ENCODE results near the gene HNRNPH2. TPM values are rescaled to one million over a fixed set of nuclear protein-coding genes. Genes with fewer than 3 reads are reported as not detected.
A peak's percentile ranks its signal among the peaks of the same experiment; 100 is the strongest.

Gene HNRNPH2
- total and polyA plus RNA-seq, 4 donors, result 31.5 to 36.9 (median 34.8) TPM

- Histone ChIP-seq H3K9ac (ENCODE audit: low read depth in 1 of 2, low read length in 2 of 2) (peak overlapping the region; percentile 84 to 92), H3K4me3 (ENCODE audit: low read depth in 1 of 3, low read length in 3 of 3) (peak overlapping the region; percentile 69 to 83 (median 73)), H3K27ac (ENCODE audit: low read depth in 1 of 2, low read length in 2 of 2) (peak overlapping the region; percentile 95 to 96), H3K4me1 (ENCODE audit: control insufficient read depth in 4 of 4, insufficient read depth in 4 of 4, low read length in 3 of 4) (peaks cover 1 to 21% (median 9%) of the 10 kb centered on the region in 4 donors), H3K9me3 (ENCODE audit: control insufficient read depth in 4 of 4, low read length in 3 of 4) (no peaks in the 10 kb centered on the region), H3K36me3 (ENCODE audit: control insufficient read depth in 4 of 4, insufficient read depth in 3 of 4, low read depth in 1 of 4, low read length in 3 of 4) (peaks cover 2 to 11% (median 7%) of the 10 kb centered on the region in 4 donors), H3K27me3 (ENCODE audit: control insufficient read depth in 4 of 4, insufficient read depth in 4 of 4, low read length in 3 of 4) (no peaks in the 10 kb centered on the region)
- WGBS, result 3% methylated on average over 6 of the region's 6 CpGs
- DNase-seq (ENCODE audit: low spot score), result no peak
- no peak for TF ChIP-seq NR2F2 (IDR thresholded peaks at IDR 0.05)
- TF ChIP-seq HNF4A (conservative IDR thresholded peaks at IDR 0.05), result peak in 1 of 2 donors; percentile 18
Observed at GRCh38 chrX:101409043-101409442, 1.0 kb downstream of the HNRNPH2 start.

- Histone ChIP-seq H3K4me1 (ENCODE audit: control insufficient read depth in 4 of 4, insufficient read depth in 4 of 4, low read length in 3 of 4) (peaks cover 1 to 21% (median 9%) of the 10 kb centered on the region in 4 donors), H3K27me3 (ENCODE audit: control insufficient read depth in 4 of 4, insufficient read depth in 4 of 4, low read length in 3 of 4) (no peaks in the 10 kb centered on the region), H3K9me3 (ENCODE audit: control insufficient read depth in 4 of 4, low read length in 3 of 4) (no peaks in the 10 kb centered on the region), H3K36me3 (ENCODE audit: control insufficient read depth in 4 of 4, insufficient read depth in 3 of 4, low read depth in 1 of 4, low read length in 3 of 4) (peaks cover 2 to 11% (median 7%) of the 10 kb centered on the region in 4 donors), H3K27ac (ENCODE audit: low read depth in 1 of 2, low read length in 2 of 2) (no peak overlapping the region), H3K4me3 (ENCODE audit: low read depth in 1 of 3, low read length in 3 of 3) (no peak overlapping the region), H3K9ac (ENCODE audit: low read depth in 1 of 2, low read length in 2 of 2) (no peak overlapping the region)
- no peak for DNase-seq (ENCODE audit: low spot score)
- WGBS, result 61% methylated on average over 7 of the region's 7 CpGs
- TF ChIP-seq YY1 (IDR thresholded peaks at IDR 0.05) (no peak), FOXA2 (IDR thresholded peaks at IDR 0.05) (no peak), HNF4G (IDR thresholded peaks at IDR 0.05) (no peak), REST (IDR thresholded peaks at IDR 0.05) (no peak), TAF1 (conservative IDR thresholded peaks at IDR 0.05) (no peak), MAX (IDR thresholded peaks at IDR 0.05) (no peak), GABPA (IDR thresholded peaks at IDR 0.05 in 1 of 2, conservative IDR thresholded peaks at IDR 0.05 in 1 of 2) (no peak), NR2F2 (IDR thresholded peaks at IDR 0.05) (no peak), ATF3 (IDR thresholded peaks at IDR 0.05) (no peak), RXRA (IDR thresholded peaks at IDR 0.05) (no peak), HNF4A (conservative IDR thresholded peaks at IDR 0.05) (no peak), SP1 (IDR thresholded peaks at IDR 0.05) (no peak), EGR1 (IDR thresholded peaks at IDR 0.05; ENCODE audit: low read depth in 2 of 2) (no peak), RAD21 (IDR thresholded peaks at IDR 0.05) (no peak), JUND (IDR thresholded peaks at IDR 0.05) (no peak)
Observed at GRCh38 chrX:101410461-101410860, 2.4 kb downstream of the HNRNPH2 start.

GRCh38 chrX:101411984-101412383 is 4.0 kb downstream of the HNRNPH2 start:
- WGBS, result 84% methylated on average over 10 of the region's 10 CpGs
- DNase-seq (ENCODE audit: low spot score), result no peak
- H3K36me3 ChIP-seq (ENCODE audit: control insufficient read depth in 4 of 4, insufficient read depth in 3 of 4, low read depth in 1 of 4, low read length in 3 of 4), result peaks cover 2 to 11% (median 7%) of the 10 kb centered on the region in 4 donors
- H3K4me1 ChIP-seq (ENCODE audit: control insufficient read depth in 4 of 4, insufficient read depth in 4 of 4, low read length in 3 of 4), result peaks cover 1 to 20% (median 8%) of the 10 kb centered on the region in 4 donors
- H3K27ac ChIP-seq (ENCODE audit: low read depth in 1 of 2, low read length in 2 of 2), result no peak overlapping the region
- no peak overlapping the region for H3K9ac ChIP-seq (ENCODE audit: low read depth in 1 of 2, low read length in 2 of 2)
- H3K4me3 ChIP-seq (ENCODE audit: low read depth in 1 of 3, low read length in 3 of 3), result no peak overlapping the region
- TF ChIP-seq NR2F2 (IDR thresholded peaks at IDR 0.05) (no peak), REST (IDR thresholded peaks at IDR 0.05) (no peak), SP1 (IDR thresholded peaks at IDR 0.05) (no peak), FOXA1 (IDR thresholded peaks at IDR 0.05) (no peak), JUND (IDR thresholded peaks at IDR 0.05) (no peak), RXRA (IDR thresholded peaks at IDR 0.05) (no peak), RAD21 (IDR thresholded peaks at IDR 0.05) (no peak), GABPA (IDR thresholded peaks at IDR 0.05 in 1 of 2, conservative IDR thresholded peaks at IDR 0.05 in 1 of 2) (no peak), HNF4G (IDR thresholded peaks at IDR 0.05) (no peak), TAF1 (conservative IDR thresholded peaks at IDR 0.05) (no peak), YY1 (IDR thresholded peaks at IDR 0.05) (no peak)
- no peaks in the 10 kb centered on the region for H3K27me3 ChIP-seq (ENCODE audit: control insufficient read depth in 4 of 4, insufficient read depth in 4 of 4, low read length in 3 of 4)
- H3K9me3 ChIP-seq (ENCODE audit: control insufficient read depth in 4 of 4, low read length in 3 of 4), result no peaks in the 10 kb centered on the region

Measured in liver (tissue), 9 donors.